HG03439 (cell line): Measurements from ENCODE around the gene BCAS1.

ENCODE experiments used
- ATAC-seq: cut with Tn5 transposase; IDR thresholded peaks from one replicate; pipeline ENCODE4 v1.9.1; 2021; ENCODE audit warnings: mild to moderate bottlenecking, moderate library complexity; ENCODE audit not compliant: unreplicated experiment

The BCAS1 gene, protein sequence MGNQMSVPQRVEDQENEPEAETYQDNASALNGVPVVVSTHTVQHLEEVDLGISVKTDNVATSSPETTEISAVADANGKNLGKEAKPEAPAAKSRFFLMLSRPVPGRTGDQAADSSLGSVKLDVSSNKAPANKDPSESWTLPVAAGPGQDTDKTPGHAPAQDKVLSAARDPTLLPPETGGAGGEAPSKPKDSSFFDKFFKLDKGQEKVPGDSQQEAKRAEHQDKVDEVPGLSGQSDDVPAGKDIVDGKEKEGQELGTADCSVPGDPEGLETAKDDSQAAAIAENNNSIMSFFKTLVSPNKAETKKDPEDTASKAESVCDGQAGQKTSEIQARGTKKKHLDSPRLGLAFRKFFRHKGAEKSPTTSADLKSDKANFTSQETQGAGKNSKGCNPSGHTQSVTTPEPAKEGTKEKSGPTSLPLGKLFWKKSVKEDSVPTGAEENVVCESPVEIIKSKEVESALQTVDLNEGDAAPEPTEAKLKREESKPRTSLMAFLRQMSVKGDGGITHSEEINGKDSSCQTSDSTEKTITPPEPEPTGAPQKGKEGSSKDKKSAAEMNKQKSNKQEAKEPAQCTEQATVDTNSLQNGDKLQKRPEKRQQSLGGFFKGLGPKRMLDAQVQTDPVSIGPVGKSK

GRCh38 chr20:54070187-54070987, at the start of gene BCAS1:
Gene BCAS1 (minus strand): TSS chr20:54070594. CDS start chr20:54058718, 11,876 bp downstream.
- no peak for ATAC-seq

GRCh38 chr20:54119744-54120143, 49.4 kb upstream of the BCAS1 start:
- no peak for ATAC-seq

- ATAC-seq: no peak
Measured at GRCh38 chr20:54118220-54119001, 48.0 kb upstream of the BCAS1 start.

DNA sequence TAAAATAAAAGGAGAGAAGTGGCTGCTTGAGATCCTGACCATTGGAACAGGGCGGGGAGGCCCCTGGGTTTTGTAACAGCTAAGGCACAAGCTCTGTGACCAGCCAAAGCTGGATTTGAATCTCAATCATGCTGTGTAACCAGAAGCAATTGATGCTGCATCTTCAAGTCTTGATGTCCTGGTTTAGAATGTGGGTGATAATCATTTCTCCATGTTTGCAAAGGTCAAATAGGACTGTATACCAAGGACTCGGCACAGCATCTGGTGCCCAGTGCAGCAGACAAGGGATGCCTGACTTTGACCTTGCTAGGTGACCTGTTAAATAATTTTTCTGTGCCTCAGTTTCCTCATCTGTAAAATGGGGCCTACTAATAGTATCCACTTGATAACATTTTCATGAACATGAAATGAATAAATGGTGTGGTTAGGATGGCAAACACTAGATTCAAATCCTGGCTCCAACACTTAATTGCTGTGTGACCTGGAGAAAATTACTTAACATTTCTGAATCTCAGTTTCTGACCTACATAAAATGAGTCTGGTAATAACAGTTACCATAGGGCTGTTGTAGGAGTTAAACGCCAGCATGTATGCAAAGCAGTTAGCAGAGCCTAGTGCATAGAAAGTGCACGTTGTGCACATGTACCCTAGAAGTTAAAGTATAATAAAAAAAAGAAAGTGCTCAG, 46.3 kb upstream of the BCAS1 start:
- ATAC-seq: no peak

- ATAC-seq: no peak
Measured at GRCh38 chr20:54115172-54115854, 44.9 kb upstream of the BCAS1 start.

DNA sequence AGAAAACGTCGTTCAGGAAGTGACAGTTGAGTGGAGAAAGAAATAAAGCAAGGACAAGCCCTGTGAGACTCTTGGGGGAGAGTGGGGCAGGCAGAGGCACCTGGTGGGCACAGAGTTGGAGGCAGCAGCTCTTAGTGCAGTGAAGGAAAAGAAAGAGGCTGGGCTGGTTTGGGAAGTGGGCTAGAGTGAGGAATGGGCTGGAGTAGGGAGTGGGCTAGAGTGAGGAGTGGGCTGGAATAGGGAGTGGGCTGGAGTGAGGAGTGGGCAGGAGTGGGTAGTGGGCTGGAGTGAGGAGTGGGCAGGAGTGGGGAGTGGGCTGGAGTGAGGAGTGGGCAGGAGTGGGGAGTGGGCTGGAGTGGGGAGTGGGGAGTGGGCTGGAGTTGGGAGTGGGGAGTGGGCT, 43.7 kb upstream of the BCAS1 start:
- no peak for ATAC-seq

DNA sequence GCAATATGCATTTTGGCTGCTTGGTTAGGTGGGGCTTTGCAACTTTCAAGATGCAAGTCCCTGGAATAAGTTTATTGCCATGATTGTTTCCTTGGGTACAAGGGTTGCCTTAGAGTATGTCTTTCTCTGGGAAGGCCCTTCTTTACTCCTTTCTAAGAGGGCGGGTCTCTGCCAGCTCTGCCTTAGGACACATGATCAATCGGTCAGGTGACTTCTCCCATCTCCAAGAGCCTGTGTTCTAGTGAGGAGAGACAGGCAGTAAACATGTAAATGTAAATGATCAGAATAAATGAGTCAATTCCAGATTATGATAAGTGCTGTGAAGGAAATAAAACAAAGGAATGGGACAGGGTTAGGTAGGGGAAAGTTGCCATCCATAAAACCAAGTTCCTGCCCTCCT, 43.2 kb upstream of the BCAS1 start:
- ATAC-seq: no peak

- no peak for ATAC-seq
Measured at GRCh38 chr20:54112221-54112884, 42.0 kb upstream of the BCAS1 start.

DNA sequence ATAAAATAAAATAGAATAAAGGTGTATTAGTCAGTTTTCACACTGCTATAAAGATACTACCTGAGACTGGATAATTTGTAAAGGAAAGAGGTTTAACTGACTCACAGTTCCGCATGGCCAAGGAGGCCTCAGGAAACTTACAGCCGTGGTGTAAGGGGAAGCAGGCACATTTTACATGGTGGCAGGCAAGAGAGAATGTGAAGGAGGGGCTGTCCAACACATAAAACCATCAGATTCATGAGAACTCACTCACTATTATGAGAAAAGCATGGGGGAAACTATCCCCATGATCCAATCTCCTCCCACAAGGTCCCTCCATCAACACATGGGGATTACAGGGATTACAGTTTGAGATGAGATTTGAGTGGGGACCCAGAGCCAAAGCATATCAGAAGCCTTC, 41.1 kb upstream of the BCAS1 start:
- ATAC-seq: no peak

DNA sequence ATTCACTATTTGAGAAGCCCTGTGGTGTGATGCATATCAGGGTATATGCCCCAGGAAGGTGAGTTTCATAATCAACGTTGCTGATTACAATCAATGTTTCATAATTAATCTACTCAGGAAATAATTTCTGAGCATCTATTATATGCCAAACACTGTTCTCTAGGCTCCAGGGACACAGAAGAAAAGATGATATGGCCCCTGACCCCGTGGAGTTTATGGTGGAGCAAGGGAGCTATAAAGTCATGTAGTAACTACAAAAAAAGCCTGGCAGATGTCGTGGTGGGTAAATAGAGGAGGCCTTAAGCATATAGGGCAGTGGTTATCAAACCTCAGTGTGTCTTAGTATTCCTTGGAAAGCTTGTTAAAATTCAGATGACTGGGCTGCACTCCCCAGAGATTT, 40.1 kb upstream of the BCAS1 start:
- no peak for ATAC-seq

DNA sequence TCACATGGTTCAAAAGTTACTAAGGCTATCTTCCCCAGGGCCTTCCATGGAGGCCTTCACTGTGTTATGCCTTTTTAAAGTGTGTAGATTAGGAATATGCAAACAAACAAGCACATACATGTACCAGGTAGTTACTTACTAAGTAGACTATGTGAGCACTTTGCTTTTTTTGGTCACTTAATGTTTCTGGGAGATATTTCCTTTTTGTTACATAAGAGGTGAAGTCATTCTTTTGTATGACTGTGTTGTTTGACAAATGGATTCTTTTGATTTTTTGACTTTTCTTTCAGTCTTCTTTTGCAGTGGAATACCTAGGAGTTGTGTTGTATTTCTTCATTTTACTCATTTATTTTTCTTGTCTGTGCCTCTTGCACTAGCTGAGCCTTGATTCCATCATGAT, 39.6 kb upstream of the BCAS1 start:
- ATAC-seq: no peak

- no peak for ATAC-seq
Measured at GRCh38 chr20:54108817-54109216, 38.4 kb upstream of the BCAS1 start.

- ATAC-seq: no peak
Measured at GRCh38 chr20:54108326-54108642, 37.9 kb upstream of the BCAS1 start.

- ATAC-seq: no peak
Measured at GRCh38 chr20:54107600-54108325, 37.4 kb upstream of the BCAS1 start.

- ATAC-seq: no peak
Measured at GRCh38 chr20:54107181-54107580, 36.8 kb upstream of the BCAS1 start.

DNA sequence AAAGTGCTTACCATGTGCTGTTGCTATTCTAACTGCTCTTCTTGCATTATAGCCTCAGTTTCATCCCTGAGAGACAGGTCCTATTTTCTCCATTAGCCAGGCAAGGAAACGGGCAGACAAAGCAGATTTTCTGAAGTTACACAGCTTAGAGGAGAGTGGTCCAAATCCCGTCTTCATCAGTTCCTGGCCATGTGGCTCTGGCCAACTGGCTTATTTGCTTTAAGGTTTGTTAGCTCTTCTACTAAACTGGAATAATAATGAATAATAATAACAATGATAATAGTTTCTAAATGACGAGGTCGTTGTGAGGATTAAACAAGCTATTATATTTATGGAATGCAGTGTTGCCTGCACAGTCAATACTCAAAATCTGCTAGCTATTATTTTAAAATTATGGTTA, 35.8 kb upstream of the BCAS1 start:
- no peak for ATAC-seq

- no peak for ATAC-seq
Measured at GRCh38 chr20:54105653-54106052, 35.3 kb upstream of the BCAS1 start.

GRCh38 chr20:54104781-54105180, 34.4 kb upstream of the BCAS1 start:
- ATAC-seq: no peak
